Glomerular visceral epithelial cell (primary cell): ENCODE measurements around the gene UPK3BL1.
"Not testable (repeated sequence)": the region's sequence is repeated elsewhere in the genome, so short reads cannot be mapped to it uniquely, and the experiment has no call there.

ENCODE experiments used
- DNase-seq: peaks from one replicate; pipeline ENCODE4 v3.0.0-alpha.2; 2016; ENCODE audit errors: extremely low spot score

The UPK3BL1 gene, protein sequence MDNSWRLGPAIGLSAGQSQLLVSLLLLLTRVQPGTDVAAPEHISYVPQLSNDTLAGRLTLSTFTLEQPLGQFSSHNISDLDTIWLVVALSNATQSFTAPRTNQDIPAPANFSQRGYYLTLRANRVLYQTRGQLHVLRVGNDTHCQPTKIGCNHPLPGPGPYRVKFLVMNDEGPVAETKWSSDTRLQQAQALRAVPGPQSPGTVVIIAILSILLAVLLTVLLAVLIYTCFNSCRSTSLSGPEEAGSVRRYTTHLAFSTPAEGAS

DNA sequence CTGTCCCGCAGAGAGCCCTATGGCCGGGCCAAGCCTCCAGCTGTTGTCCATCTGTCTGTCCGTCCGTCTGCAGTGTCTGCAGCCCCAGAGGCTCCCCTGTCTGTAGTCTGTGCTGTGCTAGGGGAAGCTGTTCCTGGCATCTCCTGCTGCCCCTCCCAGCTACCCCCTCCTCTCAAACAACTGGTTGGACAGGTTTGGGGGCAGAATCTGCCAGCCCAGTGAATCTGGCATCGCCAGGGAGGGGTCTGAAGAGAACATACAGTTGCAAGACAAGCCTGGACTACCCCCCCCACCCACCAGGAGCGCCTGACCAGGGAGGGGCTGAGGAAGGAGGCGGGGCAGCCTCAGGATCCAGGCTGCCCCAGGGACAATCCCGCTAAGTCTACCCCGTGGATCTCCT is at the start of gene UPK3BL1:
Gene UPK3BL1, minus strand, starts transcription at position 101 of the 400 bp plus-strand sequence. Its CDS starts 50 bp downstream, at position 51.
- DNase-seq: not testable (repeated sequence)

DNA sequence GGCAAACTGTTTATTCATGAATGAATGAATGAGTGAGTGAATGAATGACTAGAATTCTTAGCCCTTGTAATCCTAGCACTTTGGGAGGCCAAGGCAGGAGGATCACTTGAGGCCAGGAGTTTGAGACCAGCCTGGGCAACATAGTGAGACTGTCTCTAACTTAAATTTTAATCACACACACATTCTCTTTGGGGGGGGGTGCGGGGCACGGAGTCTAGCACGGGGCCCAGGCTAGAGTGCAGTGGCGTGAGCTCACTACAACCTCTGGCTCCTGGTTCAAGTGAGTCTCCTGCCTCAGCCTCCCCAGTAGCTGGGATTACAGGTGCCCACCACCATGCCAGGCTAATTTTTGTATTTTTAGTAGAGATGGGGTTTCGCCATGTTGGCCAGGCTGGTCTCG is 48.0 kb upstream of the UPK3BL1 start:
- DNase-seq: not testable (repeated sequence)

DNA sequence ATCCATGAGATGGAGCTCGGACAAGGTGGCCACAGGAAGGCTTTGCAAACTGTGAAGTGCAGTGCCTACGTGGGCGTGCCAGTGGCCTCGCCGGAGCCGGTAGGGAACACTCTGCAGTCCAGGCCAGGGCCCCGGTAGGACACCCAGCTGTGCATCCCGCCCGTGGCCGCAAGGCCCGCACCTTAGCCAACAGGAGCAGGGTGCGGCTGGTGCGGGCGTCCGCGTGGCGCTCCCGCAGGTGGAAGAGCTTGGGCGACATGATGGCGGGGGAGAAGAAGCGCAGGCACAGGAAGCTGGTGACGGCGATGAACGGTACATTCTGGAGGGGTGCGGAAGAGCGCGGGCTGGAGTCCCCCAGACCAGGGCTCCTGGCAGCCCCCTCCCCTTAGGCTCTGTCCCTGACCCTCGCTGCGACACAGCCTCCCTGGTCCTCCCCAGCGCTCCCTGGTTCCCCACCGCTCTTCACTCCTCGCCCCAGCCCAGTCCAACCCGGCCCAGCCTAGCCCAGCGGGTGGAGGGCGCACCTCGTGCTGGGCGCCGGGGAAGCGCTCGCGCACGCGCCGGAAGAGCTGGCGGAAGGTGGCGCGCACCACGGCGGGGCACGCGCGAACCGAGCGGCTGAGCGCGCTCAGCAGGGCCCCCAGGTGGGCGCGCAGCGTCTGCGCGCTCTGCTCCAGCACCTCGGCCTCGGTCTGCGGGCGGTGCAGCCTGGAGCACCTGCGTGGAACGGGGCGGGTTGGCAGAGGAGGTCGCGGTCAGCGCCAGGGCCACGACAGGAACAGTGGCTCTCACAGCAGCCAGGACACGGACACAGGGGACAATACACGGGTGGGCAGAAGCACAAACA is 47.1 kb upstream of the UPK3BL1 start:
- DNase-seq: not testable (repeated sequence)

DNA sequence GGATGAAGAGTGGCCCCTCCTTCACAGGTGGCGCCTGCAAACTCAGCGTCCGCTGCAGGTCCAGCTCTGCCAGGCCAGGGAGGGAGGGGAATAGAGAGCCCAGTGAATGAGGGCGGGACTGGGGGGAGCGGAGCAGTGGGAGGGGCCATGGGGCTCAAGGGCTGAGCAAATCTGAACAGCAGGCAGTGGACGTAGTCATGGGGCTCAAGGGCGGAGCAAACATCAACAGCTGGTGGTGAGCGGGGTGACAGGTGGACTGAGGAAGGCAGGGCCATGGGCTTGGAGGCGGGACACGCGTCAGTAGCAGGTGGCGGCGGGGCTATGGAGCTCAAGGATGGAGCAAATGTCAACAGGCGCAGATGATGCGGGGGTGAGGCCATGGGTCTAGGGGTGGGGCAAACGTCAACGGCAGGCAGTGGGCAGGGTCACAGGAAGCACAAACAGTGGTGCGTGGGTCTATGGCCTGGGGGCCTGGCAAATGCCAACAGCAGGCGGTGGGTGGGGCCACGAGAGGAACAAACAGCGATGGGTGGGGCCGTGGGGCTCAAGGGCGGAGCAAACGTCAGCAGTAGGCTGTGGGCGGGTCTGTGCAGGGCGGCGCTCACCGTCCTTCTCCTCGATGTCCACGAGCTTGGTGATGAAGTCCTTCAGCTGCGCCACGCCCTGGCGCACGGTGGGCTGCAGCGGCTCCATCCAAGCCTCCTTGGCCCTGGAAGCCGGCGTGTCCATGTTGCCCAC is 45.9 kb upstream of the UPK3BL1 start:
- DNase-seq: not testable (repeated sequence)

DNA sequence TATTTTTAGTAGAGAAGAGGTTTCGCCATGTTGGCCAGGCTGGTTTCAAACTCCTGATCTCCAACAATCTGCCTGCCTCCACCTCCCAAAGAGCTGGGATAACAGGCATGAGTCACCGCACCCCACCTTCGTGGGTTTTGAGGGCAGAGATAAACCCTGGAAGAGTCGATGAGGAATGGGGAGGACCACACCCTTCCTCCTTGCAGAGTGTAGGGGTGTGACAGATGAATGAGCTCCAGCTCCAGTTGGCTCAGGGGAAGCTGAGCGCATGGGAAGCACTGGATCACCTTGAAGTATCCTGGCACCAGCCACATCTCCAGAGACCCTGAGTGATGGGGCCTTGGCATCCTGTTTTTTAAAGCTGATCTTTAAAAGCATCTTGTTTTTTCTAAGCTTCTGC is 40.0 kb upstream of the UPK3BL1 start:
- DNase-seq: not testable (repeated sequence)

DNA sequence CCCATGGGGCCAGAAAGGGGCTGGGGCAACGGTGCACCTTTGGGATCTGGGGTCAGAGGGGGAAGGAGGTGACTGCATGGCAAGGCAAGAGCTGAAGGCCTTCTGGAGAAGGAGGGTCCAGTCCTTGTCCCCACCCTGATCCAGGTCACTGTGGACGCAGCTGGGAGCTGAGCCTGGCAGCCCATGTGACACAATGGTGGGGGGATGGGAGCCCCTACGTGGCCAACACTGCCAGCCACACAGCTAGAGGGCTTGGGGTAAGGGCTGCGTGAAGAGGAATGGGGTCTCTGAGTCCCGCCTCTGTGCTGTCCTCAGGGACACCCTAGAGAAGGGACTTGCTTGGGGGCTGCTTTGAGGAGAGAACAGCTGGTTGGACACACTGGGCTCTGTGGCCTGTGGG is 38.2 kb upstream of the UPK3BL1 start:
- not testable (repeated sequence) for DNase-seq

DNA sequence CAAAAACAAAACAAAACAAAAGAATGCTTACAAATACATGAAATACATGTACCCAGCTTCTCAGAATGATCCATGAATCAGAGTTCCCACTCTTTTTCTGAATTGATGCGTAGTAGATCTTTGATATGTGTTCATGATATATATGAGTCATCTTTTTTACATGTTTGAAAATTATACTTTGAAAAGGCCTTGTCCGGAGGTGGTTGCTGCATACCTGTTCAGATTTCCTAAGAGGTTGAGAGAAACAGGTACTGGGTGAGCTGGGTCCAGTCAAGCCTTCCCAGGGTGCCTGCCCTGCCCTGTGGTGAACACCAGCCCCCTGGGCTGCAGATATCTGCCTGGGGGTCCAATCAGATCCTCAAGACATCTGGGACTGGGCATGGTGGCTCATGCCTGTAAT is 33.0 kb upstream of the UPK3BL1 start:
- not testable (repeated sequence) for DNase-seq

DNA sequence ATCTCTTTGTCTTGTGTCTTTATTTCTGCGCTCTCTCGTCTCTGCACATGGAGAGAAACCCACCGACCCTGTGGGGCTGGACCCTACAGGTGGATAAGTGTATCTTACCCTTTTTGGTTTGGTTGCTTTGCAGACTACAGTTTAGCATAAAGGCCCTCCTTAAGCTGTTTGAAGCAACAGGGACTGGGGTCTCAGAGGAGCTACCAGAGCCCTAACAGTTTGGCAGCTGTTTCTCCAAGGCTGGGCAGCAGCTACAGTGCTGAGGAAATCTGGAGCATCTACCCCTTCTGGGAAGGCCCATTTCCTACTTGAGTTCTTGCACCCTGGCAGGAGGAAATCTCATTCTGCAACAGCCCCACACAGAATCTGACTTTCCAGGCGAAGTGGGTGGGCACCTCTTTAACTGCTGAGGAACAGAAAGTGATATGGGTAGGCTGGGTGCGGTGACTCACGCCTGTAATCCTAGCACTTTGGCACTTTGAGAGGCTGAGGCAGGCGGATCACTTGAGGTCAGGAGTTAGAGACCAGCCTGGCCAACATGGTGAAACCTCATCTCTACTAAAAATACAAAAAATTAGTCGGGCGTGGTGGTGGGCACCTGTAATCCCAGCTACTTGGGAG is 31.0 kb upstream of the UPK3BL1 start:
- not testable (repeated sequence) for DNase-seq

DNA sequence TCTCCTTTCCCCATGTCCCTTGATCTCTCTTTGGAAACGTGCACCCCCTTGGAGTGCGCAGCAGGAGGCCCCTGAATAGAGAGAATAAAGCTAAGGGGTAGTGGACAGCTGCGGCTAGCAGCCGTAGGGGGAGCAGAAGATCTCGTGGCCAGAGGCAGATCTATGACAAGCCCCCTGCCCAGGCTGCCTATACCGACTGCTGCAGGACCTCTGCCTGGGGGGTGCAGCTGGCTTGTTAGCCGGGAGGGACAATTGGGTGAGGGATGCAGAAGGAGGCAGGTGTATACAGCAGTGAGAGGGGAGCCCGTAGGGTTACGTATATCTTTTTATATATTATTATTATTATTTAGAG is 29.3 kb upstream of the UPK3BL1 start:
- not testable (repeated sequence) for DNase-seq

DNA sequence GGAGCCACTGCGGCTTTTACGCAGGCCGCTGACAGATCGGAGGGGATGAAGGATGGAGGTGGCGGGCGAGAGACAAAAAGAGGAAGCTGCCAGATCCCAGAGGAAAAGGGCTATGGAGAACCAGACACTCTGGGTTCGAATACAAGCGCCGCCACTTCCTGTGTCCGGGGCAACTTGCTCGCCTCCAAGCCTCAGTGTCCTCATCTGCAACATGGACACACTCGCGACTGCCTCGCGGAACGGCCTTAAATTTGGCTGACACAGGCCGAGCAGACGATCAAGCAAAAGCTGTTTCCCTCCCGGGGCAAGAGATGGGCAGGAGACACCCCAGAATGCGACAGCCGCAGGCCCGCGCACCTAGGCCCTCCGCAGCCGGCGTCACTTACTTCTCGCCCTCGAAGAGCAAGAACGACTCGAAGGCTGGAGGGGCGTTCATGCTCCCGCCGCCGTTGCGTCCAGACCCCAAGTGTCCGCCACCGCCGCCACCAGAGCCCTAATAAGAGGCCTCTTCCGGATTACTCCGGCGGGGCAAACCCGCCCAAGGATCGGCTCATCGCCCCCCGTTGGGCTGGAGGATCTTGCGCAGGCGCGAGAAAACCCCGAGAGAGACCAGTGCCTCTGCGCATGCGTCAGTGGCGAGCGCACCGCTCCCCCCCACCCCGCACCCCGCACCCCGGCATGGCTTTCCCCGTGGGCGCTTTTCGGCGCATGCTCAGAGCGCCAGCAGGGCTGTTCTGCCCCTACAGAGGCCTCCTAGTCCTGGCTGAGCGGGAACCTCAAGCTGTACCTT is 28.8 kb upstream of the UPK3BL1 start, which contains the start of gene POLR2J2:
Gene POLR2J2, minus strand, starts transcription at position 498 of the 790 bp plus-strand sequence. Its CDS starts 62 bp downstream, at position 436.
- not testable (repeated sequence) for DNase-seq

DNA sequence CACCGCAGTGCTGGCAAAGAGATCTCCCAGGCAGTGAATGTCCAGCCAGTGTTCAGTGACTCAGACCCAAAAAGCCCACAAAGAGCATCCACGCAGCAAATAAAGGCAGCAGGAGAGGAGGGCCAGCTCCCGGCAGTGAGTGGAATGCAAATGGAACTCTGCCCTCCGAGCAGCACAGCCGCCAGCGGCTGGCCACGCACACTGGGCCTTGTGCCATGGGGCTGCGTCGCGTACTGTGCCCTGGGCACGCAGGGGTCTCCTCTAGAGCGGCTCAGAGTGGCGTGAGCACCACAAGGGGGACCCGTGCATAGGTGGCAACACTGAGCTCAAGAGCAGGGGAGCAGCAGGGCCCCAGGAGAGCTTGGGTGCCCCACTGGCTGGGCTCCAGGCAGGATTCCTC is 24.9 kb upstream of the UPK3BL1 start:
- not testable (repeated sequence) for DNase-seq

DNA sequence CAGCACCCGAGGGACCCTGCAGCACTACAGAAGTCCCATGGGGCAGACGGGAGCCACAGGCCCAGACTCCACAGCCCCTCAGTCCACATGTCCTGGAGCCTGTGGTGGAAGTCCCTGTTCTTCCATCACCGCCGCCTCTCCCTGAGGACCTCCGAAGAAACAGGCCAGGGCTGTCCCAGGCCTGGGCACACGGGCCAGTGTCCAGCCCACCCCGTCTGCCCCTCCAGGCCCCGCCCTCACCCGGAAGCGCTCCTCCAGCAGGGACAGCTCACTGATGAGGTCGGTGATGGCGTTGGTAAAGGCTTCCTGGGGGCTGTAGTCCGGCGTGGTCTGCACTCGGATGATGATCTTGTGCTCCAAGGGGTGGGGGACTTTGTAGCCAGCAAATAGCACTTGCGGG is 24.3 kb upstream of the UPK3BL1 start:
- not testable (repeated sequence) for DNase-seq

DNA sequence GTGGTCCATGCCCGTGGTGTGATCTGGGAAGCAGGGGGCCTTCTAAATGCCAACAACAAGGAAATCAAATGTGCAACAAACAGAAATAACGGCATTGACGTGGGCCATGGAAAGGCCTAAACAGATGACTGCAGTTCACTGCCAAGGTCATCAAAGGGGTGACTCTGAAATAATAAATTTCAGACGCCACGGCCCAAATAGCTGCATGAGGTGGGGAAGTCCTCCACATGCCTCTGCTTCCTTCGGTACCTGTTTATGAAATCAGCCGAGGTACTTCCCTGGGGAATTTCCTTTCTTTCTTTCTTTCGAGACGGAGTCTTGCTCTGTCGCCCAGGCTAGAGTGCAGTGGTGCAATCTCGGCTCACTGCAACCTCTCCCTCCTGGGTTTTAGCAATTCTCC is 22.2 kb upstream of the UPK3BL1 start:
- DNase-seq: not testable (repeated sequence)

DNA sequence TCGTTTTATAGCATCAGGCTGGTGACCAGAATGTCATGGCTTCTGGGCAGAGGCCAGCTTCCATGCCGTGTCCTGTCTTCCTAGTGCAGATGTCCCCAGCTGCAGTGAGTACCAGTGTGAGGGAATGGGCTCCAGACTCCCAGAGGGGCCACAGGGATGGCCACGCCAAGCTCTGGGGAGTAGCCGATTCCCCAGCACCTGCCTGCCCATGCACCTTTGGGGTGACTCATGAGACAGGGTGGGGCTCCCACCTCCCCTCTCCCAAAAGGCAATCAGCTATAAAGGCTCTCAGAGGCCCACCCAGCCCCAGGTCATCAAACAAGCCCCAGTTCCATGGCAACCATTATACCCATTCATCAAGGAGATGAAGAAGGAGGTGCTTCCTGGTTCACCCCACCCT is 7.3 kb upstream of the UPK3BL1 start, which contains the start of gene SPDYE2B:
Gene SPDYE2B, plus strand, starts transcription at position 396 of the 400 bp plus-strand sequence. CDS start 2,030 bp downstream, outside the sequence.
- DNase-seq: not testable (repeated sequence)

DNA sequence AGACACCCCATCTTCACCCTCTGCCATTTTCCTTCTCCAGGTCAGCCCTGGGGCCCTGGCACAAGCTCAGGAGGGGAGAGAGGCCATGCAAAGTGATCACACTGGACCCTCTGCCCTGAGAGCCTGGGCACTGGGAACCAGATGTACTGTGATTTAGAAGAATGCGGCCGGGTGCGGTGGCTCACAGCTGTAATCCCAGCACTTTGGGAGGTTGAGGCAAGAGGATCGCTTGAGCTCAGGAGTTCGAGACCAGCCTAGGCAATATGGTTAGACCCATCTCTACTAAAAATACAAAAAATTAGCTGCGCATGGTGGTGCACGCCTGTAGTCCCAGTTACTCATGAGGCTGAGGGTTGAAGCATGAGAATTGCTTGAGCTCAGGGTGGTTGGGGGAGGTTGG is 5.2 kb upstream of the UPK3BL1 start:
- not testable (repeated sequence) for DNase-seq

DNA sequence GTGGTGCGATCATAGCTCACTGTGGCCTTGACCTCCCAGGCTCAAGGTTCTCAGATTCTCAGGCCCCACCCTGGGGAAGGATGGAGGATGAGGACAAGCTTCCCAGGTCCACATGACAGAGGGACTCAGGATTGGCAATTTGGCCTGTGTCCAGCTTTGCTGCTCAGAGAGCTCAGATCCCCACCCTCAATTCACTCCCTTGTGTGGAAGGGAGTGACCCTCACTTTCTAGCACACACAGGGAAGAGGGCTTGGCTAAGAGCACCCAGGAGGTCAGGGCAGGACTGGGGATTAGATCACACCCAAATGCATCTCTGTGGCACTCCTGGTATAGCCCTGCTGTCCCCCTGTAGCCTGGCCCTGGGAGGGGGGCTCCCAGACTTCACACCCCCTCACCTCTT is 813 bp upstream of the UPK3BL1 start:
- DNase-seq: not testable (repeated sequence)

DNA sequence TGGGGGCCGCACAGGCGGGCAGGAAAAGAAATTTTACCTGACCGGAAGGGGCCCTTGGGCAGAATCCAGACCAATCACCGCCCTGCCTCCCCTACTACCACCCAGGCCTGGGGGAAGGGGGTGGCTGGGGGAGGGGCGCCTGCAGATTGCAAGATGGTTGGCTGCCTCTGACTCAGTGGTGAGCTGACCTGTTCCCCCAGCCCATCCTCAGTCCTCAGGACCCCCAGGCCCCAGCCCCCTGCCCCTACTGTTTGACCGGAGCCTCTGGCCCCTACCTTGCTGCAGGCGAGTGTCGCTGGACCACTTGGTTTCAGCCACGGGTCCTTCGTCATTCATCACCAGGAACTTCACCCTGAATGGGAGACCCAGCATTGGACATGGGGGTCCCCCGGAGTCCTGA is 3.7 kb downstream of the UPK3BL1 start:
- not testable (repeated sequence) for DNase-seq

DNA sequence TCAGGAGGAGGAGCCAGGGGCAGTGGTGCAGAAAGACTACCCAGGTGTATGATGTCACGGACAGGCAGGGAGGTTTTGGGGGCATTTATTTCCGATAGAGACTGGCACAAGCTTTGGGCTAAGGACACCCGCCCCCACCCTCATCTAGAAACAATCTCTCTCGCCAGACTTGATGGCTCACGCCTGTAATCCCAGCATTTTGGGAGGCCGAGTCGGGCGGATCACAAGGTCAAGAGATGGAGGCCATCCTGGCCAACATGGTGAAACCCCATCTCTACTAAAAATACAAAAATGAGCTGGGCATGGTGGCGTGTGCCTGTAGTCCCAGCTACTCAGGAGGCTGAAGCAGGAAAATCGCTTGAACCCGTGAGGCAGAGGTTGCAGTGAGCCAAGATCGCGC is 5.6 kb downstream of the UPK3BL1 start:
- not testable (repeated sequence) for DNase-seq

DNA sequence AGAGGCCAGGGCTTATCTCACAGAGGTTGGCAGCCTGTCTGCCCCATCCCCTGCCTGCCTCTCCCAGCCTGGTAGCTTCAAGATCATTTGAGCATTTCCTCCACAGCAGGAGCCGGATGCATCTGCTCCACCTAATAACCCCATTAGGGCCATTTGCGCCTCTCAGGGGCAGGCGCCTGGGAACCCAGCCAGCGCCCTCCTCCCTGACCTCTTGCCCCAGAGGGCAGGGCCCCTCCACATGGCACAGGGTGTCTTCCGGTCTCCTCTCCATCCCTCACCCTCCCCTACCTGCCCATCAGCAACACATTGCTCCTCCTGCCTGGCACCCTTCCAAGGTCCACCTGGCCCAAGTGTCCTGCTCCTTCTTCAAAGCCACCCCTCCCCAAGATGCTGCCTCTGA is 7.2 kb downstream of the UPK3BL1 start:
- not testable (repeated sequence) for DNase-seq

DNA sequence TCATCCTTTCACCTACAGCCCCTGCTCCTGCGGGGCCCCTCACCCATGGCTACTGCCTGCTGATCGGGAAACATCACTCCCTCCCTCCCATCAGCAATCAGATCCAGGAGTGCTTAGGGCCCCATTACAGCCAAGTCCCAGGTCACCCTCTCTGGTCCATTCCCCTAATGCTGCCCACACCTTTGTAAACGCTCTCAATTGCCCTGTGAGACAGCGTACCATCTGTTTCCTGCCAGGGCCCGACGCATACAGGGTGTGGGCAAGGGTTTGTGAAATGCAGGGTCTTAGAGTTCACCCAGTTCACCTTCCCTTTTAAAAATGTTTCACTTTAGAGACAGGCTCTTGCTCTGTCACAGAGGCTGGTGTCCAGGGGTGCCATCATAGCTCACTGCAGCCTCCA is 8.3 kb downstream of the UPK3BL1 start:
- not testable (repeated sequence) for DNase-seq

DNA sequence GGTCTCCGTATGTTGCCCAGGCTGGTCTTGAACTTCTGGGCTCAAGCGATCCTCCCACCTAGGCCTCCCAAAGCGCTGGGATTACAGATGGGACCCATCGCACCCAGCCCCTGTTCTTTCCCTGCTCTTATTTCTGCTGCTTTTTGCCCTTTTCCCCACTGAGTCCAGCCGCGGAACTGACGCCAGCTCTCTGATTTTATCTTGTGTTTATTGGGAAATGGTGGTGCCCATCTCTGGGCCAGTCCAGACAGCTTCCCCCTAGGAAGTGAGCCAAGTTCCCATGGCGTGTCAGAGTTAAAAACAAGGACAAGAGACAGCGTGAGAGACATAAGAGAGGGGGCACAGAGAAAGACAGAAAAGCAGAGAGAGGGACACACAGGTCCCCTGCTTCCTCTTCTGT is 12.0 kb downstream of the UPK3BL1 start:
- DNase-seq: not testable (repeated sequence)
